Measurements from ENCODE around the gene CORO2A.
"Not testable (repeated sequence)": the region's sequence is repeated elsewhere in the genome, so short reads cannot be mapped to it uniquely, and the experiment has no call there.

The CORO2A gene

DNA sequence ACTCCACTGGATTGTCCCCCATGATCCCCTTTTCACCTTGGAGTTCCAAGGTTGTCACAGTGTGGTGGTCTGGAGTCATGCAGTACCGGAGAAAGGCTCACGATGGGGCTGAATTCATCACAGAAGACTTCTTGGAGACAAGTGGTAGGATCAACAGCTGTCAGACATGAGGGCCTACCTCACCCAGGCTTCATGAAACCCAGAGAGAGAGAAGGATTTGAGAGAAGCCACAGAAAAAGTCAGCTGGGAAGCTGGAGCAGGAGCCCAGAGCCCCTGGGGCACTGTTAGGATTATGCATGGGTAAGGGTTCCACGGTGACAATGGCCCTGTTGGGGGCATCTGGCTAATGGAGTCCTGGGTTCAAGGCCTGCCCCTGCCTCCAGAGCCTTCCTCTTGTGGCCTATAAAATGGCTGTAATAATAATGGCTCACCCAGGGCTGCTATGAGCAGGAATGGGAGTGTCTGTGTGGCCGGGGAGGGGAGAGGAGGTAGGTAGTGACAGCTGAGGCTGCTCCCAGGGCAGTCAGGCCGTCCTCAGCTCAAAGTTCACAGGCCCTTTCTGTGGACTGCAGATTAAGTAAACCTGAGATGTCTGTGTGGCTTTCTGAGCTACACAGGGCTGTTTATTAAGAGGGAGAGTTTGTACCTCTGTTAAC lies 74.3 kb downstream of the CORO2A start:
- in situ Hi-C loops (cut with MboI; ENCODE audit: low sequenced_read_pairs) = no loop called here

DNA sequence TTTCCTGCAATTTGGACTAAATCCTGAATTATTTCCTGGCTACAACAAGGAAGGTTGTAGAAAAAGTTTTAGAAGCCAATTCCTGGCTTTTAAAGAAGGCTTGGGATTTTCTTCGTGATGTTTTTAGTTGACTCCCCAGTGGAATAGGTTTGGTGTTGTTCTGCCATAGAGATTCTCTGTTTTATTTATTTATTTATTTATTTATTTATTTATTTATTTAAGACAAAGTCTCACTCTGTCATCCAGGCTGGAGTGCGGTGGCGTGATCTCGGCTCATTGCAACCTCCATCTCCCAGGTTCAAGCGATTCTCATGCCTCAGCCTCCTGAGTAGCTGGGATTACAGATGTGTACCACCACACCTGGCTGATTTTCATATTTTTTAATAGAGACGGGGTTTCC lies 75.3 kb downstream of the CORO2A start:
- in situ Hi-C loops (cut with MboI; ENCODE audit: low sequenced_read_pairs) = not testable (repeated sequence)

DNA sequence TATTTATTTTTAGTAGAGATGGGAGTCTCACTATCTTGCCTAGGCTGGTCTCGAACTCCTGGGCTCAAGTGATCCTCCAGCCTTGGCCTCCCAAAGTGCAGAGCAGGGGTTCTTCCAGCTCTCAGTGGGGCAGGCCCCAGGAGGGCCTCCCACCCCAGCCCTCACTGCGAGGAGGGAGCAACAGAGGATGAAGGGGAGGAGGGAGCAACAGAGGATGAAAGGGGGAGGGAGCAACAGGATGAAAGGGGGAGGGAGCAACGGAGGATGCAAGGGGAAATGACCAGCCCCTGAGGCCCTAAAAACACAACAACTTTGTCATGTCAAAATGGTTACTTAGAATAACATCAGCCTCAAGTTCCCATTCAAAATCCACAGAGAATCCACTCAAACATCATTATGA lies 83.4 kb downstream of the CORO2A start:
- in situ Hi-C loops (cut with MboI; ENCODE audit: low sequenced_read_pairs) = no loop called here

DNA sequence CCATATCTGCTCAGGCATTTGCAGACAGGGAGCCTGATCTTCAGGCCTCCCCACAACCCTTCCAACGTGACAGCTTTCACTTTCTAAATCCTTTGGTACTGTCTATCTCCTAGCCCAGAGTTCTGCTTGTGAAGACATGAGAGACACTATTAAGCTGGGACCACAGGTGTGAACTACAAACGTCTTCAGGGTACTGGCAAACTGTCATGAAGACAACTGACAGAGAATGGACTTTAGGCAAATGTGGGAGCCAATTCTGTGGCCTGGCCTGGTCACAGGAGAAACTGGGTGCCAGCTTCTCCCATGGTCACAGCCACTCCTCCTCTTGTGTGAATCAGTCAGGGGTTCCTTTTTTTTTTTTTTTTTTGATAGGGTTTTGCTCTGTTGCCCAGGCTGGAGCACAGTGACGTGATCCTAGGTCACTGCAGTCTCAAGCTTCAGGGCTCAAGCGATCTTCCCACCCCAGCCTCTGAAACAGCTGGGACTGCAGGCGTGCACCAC lies 83.9 kb downstream of the CORO2A start:
- in situ Hi-C loops (cut with MboI; ENCODE audit: low sequenced_read_pairs) = no loop called here

DNA sequence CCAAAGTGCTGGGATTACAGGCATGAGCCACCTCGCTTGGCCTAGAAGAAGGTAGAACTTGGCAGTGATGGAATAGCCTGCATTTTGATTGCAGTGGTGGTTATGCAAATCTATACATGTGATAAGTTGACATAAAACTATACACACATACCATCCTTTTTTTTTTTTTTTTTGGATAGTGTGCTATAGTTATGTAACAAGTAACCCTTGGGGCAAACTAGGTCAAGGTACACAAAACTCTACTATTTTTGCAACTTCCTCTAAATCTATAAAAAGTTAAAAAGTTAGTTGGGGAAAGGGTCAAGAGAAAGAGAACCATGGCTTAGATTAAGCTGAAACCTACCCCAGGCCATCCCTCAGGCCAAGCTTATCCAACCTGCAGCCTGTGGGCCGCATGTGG lies 84.5 kb downstream of the CORO2A start:
- in situ Hi-C loops (cut with MboI; ENCODE audit: low sequenced_read_pairs) = no loop called here

DNA sequence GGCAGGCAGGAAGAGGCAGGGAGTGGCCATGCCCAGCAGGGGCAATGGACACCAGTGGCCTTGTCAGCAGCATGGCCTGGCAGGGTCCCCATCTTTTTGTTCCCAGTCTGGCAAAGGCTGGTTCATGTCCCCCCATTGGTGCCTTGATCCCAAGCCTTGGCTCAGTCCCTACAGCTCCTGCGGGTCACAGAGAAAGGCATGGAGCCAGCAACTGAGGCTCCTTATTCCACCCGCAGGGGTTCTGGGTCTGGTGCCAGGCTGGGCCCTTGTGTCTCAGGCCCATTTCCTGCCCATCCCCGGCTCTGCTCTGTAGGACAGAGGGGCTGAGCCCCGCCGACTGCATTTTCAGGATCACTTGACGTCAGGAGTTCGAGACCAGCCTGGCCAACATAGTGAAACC lies 87.4 kb downstream of the CORO2A start:
- in situ Hi-C loops (cut with MboI; ENCODE audit: low sequenced_read_pairs) = no loop called here

DNA sequence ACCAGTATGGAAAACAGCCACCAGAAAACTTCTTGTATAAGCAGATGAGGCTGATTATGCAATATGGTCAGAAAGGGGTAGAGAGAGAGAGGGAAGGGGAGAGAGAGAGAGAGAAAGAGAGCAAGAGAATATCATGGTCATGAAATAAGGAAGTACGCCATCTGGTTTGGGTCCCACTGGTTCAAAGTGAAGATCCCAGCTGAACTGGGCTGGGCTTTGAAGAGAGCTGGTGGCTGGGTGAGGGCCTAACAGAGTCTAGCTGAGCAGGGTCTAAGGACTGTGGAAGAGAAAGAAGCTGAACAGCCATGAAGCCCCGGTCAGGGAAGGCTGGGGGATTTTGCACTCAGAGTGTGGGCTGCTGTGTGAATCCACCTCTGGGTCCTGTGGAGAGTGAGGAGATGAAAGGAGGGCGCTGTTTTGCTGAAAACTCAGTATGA lies 88.0 kb downstream of the CORO2A start:
- in situ Hi-C loops (cut with MboI; ENCODE audit: low sequenced_read_pairs) = no loop called here

DNA sequence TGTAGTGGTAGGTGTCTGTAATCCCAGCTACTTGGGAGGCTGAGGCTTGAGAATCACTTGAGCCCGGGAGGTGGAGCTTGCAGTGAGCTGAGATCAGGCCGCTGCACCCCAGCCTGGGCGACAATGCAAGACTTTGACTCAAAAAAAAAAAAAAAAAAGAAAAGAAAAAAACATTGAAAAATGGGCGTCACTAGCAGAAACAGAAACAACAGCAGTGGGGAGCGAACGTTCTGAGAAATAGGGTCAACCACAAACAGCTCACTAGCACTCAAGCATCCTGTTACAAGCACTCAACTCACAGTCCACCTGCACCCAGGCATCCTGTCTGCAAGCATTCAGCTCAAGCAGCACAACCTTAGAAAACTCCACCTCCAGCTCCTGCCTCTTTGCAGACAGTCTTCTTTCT lies 90.6 kb downstream of the CORO2A start:
- in situ Hi-C loops (cut with MboI; ENCODE audit: low sequenced_read_pairs) = no loop called here

DNA sequence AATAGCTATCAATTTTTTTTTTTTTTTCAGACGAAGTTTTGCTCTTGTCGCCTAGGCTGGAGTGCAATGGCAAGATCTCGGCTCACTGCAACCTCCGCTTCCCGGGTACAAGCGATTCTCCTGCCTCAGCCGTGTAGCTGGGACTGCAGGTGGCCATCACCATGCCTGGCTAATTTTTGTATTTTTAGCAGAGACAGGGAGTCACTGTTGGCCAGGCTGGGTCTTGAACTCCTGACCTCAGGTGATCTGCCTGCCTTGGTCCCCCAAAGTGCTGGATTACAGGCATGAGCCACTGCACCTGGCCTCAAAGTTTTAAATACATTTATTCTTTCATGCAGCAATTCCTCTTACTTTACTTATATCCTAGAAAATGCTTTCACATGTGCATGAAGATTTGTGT lies 91.0 kb downstream of the CORO2A start:
- in situ Hi-C loops (cut with MboI; ENCODE audit: low sequenced_read_pairs) = no loop called here

DNA sequence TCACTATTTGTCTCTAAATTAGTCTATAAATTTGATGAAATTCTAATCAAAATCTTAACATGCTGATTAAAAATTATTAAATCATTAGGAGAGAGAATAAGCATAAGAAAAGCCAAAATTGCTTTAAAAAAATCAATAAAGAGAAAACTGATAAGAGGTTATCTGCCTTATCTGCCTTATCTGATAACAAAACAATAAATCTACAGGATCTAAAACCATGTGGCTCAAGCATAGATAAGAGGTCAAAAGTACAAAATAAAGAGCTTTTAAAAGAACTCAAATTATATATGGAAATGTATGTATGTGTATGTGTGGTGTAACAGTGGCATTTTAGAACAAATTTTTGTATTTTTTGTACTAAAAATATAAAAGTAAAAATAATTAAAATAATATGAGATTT lies 92.0 kb downstream of the CORO2A start:
- in situ Hi-C loops (cut with MboI; ENCODE audit: low sequenced_read_pairs) = no loop called here

DNA sequence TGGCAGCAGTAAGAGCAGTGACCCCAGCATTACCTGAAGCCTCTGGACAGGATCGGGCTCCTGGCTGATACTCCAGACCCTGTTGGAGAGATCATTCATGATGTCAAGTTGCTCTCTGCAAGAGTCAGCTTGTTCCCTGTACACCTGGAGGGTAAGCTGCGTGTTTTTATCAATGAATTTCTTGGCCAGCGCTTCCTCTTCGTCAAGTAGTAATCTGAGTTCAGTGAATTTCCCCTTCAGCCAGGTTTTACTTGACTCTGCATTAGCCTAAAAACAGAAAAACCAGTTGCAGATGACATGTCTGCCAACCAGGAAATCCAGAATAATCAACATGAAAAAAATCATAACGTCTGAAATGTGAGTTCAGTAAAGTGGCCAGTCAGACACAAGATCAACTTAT lies 92.5 kb downstream of the CORO2A start:
- in situ Hi-C loops (cut with MboI; ENCODE audit: low sequenced_read_pairs) = no loop called here

DNA sequence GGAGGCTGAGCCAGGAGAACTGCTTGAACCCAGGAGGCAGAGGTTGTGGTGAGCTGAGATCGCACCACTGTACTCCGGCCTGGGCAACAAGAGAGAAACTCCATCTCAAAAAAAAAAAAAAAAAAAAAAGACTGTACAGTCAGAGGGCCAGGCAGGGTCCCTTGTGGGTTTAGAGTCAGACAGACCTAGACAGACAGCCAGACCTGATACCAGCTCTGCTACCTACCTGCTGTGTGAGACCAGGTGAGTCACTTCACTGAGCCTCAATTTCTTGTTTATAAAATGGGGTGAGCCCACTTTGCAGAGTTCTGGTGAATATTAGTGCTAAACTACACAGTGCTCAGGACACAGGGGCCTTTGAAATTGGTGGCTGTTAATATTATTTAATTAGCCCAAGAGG lies 93.1 kb downstream of the CORO2A start:
- in situ Hi-C loops (cut with MboI; ENCODE audit: low sequenced_read_pairs) = no loop called here

DNA sequence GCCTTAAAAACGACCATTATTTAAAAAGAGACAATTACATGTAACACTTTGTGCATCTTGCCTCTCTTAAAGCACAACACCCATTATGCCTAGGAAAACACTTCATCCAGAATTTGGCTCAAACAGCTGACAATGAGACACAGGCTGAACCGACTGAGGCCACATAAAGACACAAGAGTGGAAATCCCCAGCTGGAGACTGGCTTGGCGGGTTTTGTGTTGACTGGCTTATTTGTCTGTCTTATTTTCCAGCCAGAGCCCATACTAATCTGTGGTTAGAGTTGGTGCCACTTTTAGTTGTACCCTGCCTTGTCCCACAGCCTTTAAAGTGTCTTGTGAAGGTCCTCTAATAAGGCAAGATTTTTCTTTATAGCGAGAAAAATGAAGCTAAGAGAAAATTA lies 94.6 kb downstream of the CORO2A start:
- in situ Hi-C loops (cut with MboI; ENCODE audit: low sequenced_read_pairs) = no loop called here

DNA sequence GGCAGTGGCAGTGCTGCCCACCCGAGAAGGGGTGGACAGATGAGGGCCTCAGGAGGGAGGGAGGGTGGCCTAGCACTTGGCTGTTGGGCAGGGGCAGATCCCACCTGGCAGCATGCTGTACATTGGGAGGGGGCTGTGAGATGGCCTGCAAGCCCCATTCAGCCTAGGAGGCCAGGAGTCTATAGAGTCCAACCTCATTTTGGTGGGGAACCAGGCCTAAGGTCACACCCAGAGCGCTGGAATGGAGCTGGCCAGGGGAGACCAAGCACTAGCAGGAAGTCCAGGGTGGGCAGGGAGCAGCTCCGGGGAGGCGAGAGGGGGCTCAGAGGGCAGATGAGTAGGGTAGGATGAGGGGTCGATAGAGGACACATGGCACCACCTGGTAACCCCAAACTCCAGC lies 96.3 kb downstream of the CORO2A start:
- in situ Hi-C loops (cut with MboI; ENCODE audit: low sequenced_read_pairs) = no loop called here

DNA sequence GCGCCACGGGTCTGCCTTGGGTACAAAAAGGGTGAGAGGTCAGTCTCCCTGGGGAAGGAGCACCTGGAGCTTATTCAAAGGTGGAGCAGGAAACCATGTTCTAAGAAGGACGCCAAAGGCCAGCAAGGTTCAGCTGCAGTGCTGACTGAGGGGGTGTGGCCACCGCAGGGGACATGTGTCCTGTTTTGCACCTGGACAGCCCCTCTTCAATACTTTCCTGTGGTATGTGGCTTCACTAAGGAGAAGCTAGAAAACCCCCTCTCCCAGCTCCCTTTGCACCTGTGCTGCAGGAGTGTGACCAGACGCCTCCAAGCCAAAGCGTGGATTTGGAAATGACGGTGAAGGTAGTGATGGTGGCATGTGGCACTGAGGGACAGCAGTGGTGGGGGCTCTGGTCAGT lies 97.0 kb downstream of the CORO2A start:
- in situ Hi-C loops (cut with MboI; ENCODE audit: low sequenced_read_pairs) = no loop called here

DNA sequence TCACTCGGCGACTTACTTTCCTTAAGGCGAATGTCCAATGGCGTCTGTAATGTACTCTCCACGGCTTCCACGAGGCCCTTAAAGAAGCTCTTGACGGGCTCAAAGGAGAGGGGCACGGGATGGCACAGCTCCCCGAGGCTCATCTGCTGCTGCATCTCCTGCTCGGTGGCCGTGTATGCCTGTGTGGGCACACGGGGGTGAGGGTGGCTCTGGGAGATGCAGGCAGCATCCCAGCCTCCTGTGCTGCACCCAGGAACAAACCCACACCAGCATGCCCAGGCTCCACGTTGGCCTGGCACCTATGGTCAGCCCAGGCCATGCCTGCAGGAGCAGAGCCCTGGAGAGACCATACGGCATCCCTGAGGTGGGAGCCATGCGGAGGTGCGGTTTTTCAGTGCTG lies 97.6 kb downstream of the CORO2A start:
- in situ Hi-C loops (cut with MboI; ENCODE audit: low sequenced_read_pairs) = no loop called here

DNA sequence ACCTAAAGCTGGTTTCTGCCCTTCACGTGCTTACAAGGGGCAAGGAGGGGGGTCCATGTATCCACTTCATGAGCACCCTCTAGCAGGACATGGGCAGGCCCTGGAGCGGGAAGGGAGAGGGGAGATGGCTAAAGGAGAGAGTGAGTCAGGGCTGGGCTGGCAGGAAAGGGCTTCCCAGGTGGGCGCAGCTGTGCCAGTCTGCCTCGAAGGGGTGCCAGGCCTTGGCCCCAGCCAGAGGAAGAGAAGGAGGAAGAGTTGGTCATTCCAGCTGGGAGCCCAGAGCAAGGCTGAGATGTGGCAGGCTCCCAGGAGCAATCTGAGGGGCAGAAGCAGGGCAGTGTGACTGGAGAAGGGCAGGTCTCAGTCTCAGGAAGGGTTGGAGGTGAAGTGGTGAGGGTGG lies 98.1 kb downstream of the CORO2A start:
- in situ Hi-C loops (cut with MboI; ENCODE audit: low sequenced_read_pairs) = no loop called here

DNA sequence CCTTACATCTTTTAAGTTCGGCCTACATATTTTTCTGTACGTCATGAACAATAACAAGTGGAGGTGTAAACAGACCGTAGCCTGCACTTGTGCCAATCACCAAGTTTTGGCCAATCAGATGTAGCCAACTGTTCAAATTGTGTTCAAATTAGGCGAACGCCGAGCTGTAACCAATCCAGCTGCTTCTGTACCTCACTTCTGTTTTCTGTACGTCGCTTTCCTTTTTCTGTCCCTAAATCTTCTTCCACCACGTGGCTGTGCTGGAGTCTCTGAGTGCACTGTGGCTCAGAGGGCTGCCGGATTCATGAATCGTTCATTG lies 99.9 kb downstream of the CORO2A start:
- in situ Hi-C loops (cut with MboI; ENCODE audit: low sequenced_read_pairs) = no loop called here

DNA sequence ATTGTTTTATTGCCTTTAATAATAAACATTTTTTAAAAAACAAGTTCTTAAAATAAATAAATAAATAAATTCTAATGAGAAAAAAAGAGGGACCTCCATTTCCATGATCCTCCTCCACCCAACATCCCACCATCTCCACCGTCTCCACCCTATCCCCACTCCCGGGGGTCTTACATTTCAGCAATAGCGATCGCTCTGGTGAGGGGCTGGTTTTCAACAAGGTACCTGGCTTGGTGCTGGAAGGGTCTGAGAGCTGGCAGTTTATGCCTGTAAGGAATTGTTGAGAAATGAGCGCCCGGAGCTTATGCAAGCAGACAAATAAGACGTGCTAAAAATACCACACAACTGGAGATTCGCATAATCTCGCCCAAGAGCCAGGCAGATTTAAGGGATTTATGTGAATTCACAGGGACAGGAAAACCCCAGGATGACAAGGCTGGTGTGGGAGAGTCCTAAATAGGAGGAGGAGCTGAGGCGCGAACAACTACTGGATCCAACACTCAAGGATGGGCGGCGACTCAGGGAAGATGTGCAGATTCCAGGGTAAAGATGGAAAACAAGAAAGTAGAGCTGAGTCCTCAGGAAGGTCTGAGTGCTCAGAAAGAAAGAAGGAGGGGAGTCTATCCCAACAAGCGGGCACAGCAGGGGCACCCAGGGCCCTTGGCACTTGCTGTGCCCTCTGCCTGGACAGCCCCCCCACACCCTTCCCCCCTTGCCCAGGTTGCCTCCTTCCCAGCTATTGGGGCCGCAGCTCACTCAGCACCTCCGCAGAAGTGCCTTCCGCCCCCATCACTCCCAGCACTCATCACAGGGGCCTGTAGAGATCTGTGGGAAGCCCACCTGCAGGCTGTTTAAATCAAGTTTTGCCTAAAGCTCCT lies 100.5 kb downstream of the CORO2A start:
- in situ Hi-C loops (cut with MboI; ENCODE audit: low sequenced_read_pairs) = no loop called here

DNA sequence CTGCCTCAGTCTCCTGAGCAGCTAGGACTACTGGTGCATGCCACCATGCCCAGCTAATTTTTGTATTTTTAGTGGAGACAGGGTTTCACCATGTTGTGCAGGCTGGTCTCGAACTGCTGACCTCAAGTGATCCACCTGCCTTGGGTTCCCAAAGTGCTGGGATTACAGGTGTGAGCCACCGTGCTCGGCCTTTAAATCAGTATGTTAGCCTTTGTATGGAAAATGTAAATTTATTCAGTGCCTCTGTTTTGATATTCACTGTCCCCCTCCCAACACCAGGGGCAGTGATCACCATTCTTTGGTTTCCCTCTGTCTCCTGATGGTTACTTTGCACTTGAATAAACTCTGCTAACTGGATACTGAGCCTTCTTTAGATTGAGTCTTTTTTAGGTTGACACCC lies 101.8 kb downstream of the CORO2A start:
- in situ Hi-C loops (cut with MboI; ENCODE audit: low sequenced_read_pairs) = not testable (repeated sequence)

DNA sequence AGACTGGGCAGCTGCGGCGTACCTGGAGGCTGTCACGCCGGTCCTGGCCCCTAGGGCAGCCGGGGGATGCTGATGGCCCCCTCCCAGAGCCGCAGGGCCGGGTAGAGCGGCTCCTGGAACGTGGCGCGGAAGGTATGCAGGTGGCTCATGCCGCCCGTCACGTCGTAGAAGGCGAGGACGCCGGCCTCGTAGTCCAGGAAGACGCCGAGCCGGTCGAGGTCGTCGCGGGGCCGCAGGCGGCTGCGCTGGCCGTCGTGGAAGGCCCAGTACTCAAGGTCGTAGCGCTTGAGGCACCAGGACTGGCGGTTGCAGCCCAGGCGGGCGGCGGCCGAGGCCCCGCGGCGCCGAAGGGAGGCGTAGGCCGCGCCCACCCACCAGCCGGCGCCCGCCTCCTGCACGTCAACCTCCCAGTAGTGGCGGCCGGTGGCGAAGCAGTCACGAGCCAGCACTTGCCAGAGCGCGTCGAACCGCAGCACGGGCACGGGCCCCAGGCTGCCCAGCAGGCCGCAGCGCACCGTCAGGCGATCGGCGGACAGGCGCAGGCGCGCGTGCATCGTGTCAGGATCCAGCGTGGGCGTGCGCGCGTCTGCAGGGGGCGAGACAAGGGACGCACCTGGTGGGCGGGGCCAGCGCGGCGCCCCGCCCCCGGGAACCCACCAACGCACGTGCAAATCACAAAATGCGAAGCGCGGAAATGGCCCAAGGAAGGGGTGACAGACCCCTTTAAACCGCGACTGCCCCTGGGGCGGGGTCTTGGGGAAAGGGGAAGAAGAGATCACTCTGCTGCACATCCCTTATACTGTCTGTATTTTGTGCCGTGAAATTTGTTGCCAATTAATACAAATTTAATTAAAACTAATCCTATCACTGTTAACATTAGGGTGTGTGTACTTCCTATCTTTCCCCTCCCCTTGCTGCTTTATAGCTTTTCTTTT lies 104.8 kb downstream of the CORO2A start:
- in situ Hi-C loops (cut with MboI; ENCODE audit: low sequenced_read_pairs) = no loop called here
